Fibroblast of upper back skin (primary cell): ENCODE measurements around the gene NRDC.
"Not testable (repeated sequence)": the region's sequence is repeated elsewhere in the genome, so short reads cannot be mapped to it uniquely, and the experiment has no call there.

Experiments used
- DNase-seq: peaks from one replicate; pipeline ENCODE4 v3.0.0-alpha.2; 2013

NRDC gene

GRCh38 chr1:51894748-51895147, 16.2 kb upstream of the NRDC start:
- not testable (repeated sequence) for DNase-seq

GRCh38 chr1:51878308-51878615, 265 bp downstream of the NRDC start:
- DNase-seq: no peak

GRCh38 chr1:51877434-51878307, 856 bp downstream of the NRDC start:
- DNase-seq: no peak

- DNase-seq: no peak
Observed at GRCh38 chr1:51875836-51876235, 2.7 kb downstream of the NRDC start.

- DNase-seq: no peak
Observed at GRCh38 chr1:51875291-51875772, 3.2 kb downstream of the NRDC start.

- not testable (repeated sequence) for DNase-seq
Observed at GRCh38 chr1:51873270-51873669, 5.3 kb downstream of the NRDC start.

- no peak for DNase-seq
Observed at GRCh38 chr1:51871351-51871975, 7.1 kb downstream of the NRDC start.

GRCh38 chr1:51870603-51871350, 7.8 kb downstream of the NRDC start:
- no peak for DNase-seq

GRCh38 chr1:51867479-51868232, 10.9 kb downstream of the NRDC start:
- DNase-seq: no peak

GRCh38 chr1:51863384-51863783, 15.1 kb downstream of the NRDC start:
- DNase-seq: no peak

- peak; percentile 20 for DNase-seq
Observed at GRCh38 chr1:51861669-51862068, 16.9 kb downstream of the NRDC start.

GRCh38 chr1:51859735-51860134, 18.8 kb downstream of the NRDC start:
- no peak for DNase-seq

GRCh38 chr1:51859333-51859732, 19.2 kb downstream of the NRDC start:
- no peak for DNase-seq

GRCh38 chr1:51858892-51859291, 19.6 kb downstream of the NRDC start:
- DNase-seq: no peak

GRCh38 chr1:51856745-51857144, 21.8 kb downstream of the NRDC start:
- DNase-seq: no peak

- DNase-seq: no peak
Observed at GRCh38 chr1:51855624-51856023, 22.9 kb downstream of the NRDC start.

GRCh38 chr1:51853360-51853759, 25.2 kb downstream of the NRDC start:
- no peak for DNase-seq

- no peak for DNase-seq
Observed at GRCh38 chr1:51851882-51852396, 26.6 kb downstream of the NRDC start.

GRCh38 chr1:51850420-51851223, 27.9 kb downstream of the NRDC start:
- no peak for DNase-seq

GRCh38 chr1:51847294-51847920, 31.1 kb downstream of the NRDC start:
- DNase-seq: no peak

GRCh38 chr1:51843948-51844347, 34.6 kb downstream of the NRDC start:
- DNase-seq: no peak
